ENCODE measurements around the gene ARPC4.

DNA sequence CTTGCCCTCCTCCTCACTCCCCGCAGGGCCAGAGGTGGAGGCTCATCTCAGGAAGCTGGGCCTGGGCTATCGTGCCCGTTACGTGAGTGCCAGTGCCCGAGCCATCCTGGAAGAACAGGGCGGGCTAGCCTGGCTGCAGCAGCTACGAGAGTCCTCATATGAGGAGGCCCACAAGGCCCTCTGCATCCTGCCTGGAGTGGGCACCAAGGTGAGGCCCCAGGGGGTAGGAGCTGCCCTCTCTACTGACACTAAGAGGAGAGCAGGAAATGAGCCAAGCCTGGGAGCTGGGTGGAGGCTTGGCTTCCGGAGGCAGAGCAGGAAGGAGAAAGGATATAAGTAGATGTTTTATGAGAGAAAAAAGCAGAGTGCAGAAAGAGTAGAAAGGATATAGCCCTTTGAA lies 38.2 kb upstream of the ARPC4 start:
- TF ChIP-seq CTCF (IDR thresholded peaks at IDR 0.05; ENCODE audit: low read depth, low read length) (no peak), EZH2phosphoT487 (IDR thresholded peaks at IDR 0.05; ENCODE audit: low read depth) (no peak)

Measured in OCI-LY3 (cell line).